Measurements from ENCODE around the gene C20orf96.

Gene C20orf96

DNA sequence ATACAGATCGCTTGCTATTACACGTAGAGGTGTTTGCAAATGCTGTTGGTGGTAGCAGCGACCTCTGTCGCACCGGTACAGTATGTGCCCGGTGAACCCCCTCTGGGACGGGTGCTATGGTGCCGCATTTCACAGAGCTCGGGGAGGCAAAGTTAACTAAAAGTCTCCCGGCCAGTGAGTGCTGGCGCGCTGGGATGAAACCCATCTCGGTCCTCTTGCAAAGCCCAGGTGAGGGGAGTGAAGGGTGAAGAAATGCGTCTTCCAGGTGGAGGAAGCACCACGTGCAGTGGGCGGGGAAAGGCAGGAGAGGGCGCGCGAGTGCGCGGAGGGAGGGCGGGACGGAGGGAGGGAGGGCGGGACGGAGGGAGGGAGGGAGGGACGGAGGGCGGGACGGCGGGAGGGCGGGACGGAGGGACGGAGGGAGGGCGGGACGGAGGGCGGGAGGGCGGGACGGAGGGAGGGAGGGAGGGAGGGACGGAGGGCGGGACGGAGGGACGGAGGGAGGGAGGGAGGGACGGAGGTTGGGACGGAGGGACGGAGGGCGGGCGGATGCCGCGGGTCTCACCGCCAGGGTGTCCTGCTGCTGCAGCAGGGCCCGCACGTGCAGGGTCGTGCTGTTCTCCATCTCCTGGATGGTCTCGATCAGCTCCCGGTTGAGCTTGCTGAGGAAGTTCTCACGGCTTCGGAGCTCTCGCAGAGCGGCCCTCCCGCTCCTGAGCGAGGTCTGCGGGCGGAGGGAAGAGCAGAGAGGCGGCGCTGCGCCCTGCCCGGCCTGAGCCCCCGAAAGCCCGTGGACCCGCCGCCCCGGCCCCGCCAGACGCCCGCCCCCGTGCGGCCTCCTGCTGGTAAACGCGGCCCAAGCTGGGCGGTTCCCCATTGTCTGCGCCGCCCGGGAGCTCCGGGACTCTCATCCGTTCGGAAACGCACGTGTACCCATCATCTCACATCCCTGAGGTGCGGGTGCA, 11.7 kb downstream of the C20orf96 start:
- no peak overlapping the region for H3K4me3 ChIP-seq (ENCODE audit: low read depth, low read length)
- no peak for DNase-seq (ENCODE audit: low read depth)
- TF ChIP-seq, protein P1, sequence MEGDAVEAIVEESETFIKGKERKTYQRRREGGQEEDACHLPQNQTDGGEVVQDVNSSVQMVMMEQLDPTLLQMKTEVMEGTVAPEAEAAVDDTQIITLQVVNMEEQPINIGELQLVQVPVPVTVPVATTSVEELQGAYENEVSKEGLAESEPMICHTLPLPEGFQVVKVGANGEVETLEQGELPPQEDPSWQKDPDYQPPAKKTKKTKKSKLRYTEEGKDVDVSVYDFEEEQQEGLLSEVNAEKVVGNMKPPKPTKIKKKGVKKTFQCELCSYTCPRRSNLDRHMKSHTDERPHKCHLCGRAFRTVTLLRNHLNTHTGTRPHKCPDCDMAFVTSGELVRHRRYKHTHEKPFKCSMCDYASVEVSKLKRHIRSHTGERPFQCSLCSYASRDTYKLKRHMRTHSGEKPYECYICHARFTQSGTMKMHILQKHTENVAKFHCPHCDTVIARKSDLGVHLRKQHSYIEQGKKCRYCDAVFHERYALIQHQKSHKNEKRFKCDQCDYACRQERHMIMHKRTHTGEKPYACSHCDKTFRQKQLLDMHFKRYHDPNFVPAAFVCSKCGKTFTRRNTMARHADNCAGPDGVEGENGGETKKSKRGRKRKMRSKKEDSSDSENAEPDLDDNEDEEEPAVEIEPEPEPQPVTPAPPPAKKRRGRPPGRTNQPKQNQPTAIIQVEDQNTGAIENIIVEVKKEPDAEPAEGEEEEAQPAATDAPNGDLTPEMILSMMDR (IDR thresholded peaks at IDR 0.05; ENCODE audit: control insufficient read depth, extremely low read depth, insufficient read depth), result no peak

DNA sequence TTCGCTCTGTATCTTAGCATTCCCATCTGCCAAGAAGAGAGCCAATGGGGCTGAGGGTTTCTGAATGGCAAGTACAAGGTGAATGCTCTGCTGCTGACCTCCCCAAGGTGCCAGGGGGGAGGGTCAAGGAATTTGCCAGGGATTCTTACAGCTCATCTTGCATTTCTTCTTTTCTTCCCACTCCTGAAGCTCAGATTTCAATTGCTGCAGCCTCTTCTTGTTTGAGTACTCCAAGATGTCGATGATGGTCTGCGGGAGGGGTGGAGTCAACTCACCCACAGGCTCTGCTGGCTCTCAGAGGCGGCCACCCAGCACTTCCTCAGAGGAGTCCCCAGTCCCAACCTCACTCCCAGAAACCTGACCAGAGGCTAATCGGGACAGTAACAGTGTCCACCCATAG, 12.4 kb downstream of the C20orf96 start:
- no peak for DNase-seq (ENCODE audit: low read depth)
- TF ChIP-seq, protein P1 (IDR thresholded peaks at IDR 0.05; ENCODE audit: control insufficient read depth, extremely low read depth, insufficient read depth), result no peak
- no peak overlapping the region for H3K4me3 ChIP-seq (ENCODE audit: low read depth, low read length)

DNA sequence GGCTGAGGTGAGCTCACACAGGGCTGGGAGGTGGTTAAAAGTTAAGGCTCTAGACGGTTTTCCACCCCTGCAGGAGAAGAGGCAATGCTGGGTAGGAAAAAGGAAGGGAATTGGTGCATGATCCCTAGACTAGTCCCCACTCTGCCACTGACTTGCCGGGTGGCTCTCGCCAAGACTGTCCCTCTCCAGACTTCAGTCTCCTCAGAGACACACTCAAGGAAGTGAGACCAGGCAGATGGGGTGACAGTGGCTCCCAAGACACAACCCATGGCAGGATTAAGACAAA, 13.1 kb downstream of the C20orf96 start:
- H3K4me3 ChIP-seq (ENCODE audit: low read depth, low read length), result no peak overlapping the region
- TF ChIP-seq, protein P1 (IDR thresholded peaks at IDR 0.05; ENCODE audit: control insufficient read depth, extremely low read depth, insufficient read depth), result no peak
- DNase-seq (ENCODE audit: low read depth), result no peak

DNA sequence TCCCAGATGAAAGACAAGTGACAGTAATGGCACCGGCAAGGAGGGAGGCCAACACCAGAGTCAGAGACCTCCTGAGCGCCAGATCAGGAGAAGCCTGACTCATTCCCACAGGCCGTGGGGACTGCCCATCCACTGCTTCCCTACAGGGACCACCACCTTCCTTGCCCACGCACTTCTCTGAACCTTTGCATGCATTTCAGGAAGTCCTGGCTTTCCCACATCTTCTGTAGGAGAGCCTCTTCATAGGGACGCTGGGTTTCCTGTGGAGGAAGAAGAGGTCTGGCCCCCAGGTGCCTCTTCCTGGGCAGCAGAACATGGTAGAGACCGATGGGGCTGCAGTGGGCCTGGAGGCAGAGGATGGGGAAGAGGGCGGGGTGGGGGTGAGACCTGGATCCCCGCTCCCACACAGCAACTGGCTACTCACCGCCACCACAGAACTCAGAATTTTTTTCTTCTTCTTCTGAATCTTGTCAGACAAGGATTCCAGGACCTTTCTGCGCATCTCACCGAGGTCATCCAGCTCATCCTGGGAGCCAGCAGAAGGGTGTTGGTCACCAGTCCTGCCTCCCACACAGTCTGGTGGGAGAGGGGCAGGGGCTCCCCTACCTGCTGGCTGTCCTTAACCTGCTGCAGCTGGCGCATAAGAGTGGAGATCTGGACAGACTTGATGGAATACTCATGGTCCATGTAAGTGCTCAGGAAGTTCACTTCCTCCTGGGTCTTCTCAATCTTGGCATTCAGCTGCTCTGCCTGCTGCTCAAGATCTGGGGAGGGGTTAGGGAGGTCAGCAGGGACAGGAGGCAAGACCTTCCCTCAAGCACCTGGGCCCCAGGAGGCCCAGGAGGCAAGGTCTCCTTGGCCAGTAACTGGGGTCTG, 13.7 kb downstream of the C20orf96 start:
- TF ChIP-seq, protein P1 (IDR thresholded peaks at IDR 0.05; ENCODE audit: control insufficient read depth, extremely low read depth, insufficient read depth), result no peak
- H3K4me3 ChIP-seq (ENCODE audit: low read depth, low read length), result no peak overlapping the region
- DNase-seq (ENCODE audit: low read depth), result no peak

DNA sequence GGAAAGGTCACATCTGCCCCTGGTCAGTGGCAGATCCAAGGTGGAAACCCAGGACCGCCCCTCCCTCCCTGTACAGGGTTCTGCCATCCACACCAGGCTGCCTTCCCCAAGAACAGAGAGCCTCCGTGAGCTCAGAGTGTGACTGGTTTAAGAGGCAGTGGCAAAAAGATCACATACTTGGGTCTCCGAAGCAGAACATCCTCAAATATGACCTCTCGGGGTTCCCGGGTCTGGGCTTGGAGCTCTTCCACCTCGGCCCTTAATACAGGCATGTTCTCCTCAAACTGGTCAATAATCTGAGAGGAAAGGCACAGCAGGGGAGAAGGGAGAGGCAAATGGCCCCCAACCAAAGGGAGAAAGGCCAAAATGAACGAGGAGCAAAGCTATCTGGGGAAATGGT, 14.8 kb downstream of the C20orf96 start:
- H3K4me3 ChIP-seq (ENCODE audit: low read depth, low read length), result no peak overlapping the region
- DNase-seq (ENCODE audit: low read depth), result no peak
- TF ChIP-seq, protein P1 (IDR thresholded peaks at IDR 0.05; ENCODE audit: control insufficient read depth, extremely low read depth, insufficient read depth), result no peak

DNA sequence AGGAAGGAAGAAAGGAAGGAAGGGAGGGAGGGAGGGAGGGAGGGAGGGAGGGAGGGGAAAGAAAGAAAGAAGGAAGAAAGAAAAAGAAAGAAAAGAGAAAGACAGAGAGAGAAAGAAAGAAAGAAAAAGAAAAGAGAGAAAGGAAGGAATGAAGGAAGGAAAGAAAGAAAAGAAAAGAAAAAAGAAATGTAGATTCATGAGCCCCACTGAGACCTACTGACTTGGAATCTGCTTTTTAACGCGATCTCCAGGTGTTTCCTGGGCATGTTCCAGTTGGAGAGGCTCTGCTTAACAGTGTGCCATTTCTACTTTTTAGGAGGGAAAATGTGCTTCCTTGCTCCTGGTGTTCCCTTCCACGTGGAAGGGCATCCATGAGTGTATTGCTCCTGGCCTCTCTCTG, 16.7 kb downstream of the C20orf96 start:
- no peak overlapping the region for H3K4me3 ChIP-seq (ENCODE audit: low read depth, low read length)
- DNase-seq (ENCODE audit: low read depth), result no peak
- TF ChIP-seq, protein P1 (IDR thresholded peaks at IDR 0.05; ENCODE audit: control insufficient read depth, extremely low read depth, insufficient read depth), result no peak

All from LNCaP clone FGC (cell line).